Activated B cell treated with CpG ODN at 0.5 μM for 24 hours (primary cell): ENCODE measurements around the gene L3MBTL3. TPM values are rescaled to one million over a fixed set of nuclear protein-coding genes. Genes with fewer than 3 reads are reported as not detected.
A peak's percentile ranks its signal among the peaks of the same experiment; 100 is the strongest.

Experiments used
- ATAC-seq: fragments of 200-7000 bp; cut with Tn5 transposase; one replicate; pipeline ENCODE4 v1.10.0; 2021; ENCODE audit warnings: low read depth, mild to moderate bottlenecking, moderate library complexity
- CTCF ChIA-PET: fragments of 350-600 bp; sonication (Branson Sonifier 250); formaldehyde crosslinking; loops from one replicate; lab custom pipeline; 2021; ENCODE audit warnings: antibody characterized with exemption; lab: Charles Lee
- POLR2A ChIA-PET: fragments of 350-600 bp; sonication (Branson Sonifier 250); formaldehyde crosslinking; loops from one replicate; lab custom pipeline; 2021; ENCODE audit warnings: antibody characterized with exemption; lab: Charles Lee
- DNase-seq: peaks from one replicate; pipeline ENCODE4 v3.0.0; 2022
- H3K27ac Mint-ChIP-seq: one replicate; pipeline ENCODE4 v1.8.0; 2020; ENCODE audit warnings: mixed read lengths
- H3K27me3 Mint-ChIP-seq: one replicate; pipeline ENCODE4 v1.8.0; 2021; ENCODE audit warnings: mixed read lengths
- H3K36me3 Mint-ChIP-seq: one replicate; pipeline ENCODE4 v1.8.0; 2021; ENCODE audit warnings: low read depth, mixed read lengths
- H3K4me1 Mint-ChIP-seq: one replicate; pipeline ENCODE4 v1.8.0; 2021; ENCODE audit warnings: mixed read lengths
- H3K4me3 Mint-ChIP-seq: one replicate; pipeline ENCODE4 v1.8.0; 2020; ENCODE audit warnings: mild to moderate bottlenecking, mixed read lengths
- H3K9me3 Mint-ChIP-seq: one replicate; pipeline ENCODE4 v1.8.0; 2020; ENCODE audit warnings: mixed read lengths
- CTCF ChIP-seq: fragments of 200-600 bp; IDR thresholded peaks from one replicate; pipeline ENCODE4 v1.8.0; 2022; ENCODE audit warnings: antibody characterized with exemption, mild to moderate bottlenecking
- intact Hi-C: fragments of 100-400 bp; cut with micrococcal nuclease; formaldehyde crosslinking; loops from one replicate; pipeline ENCODE4 v1.15.1; 2024
- total RNA-seq: library from RNA; stranded (reverse); gene quantifications from 2 replicates; pipeline ENCODE4 v1.2.3, GENCODE V29; 2022

L3MBTL3 gene
- total RNA-seq, 1 donor from 2014 or later: 30.4 TPM

GRCh38 chr6:130118236-130118635 lies 99.9 kb downstream of the L3MBTL3 start:
- Mint-ChIP-seq H3K27me3 (no peaks in the 10 kb centered on the region), H3K27ac (peak overlapping the region; percentile 67), H3K36me3 (peaks cover 38% of the 10 kb centered on the region), H3K9me3 (peaks cover 2% of the 10 kb centered on the region), H3K4me1 (peaks cover 65% of the 10 kb centered on the region), H3K4me3 (peak overlapping the region; percentile 22)
- CTCF ChIA-PET: no interaction called here
- DNase-seq (no peak), ATAC-seq (peak; percentile 26)
- intact Hi-C loops: loop anchor here (5.0 to 10.0 kb wide), 3 partner anchors 433 to 947 kb away; partner anchors contain the start of gene EPB41L2
- POLR2A ChIA-PET: interaction anchor here (1.6 kb wide), 1 partner anchor 11 kb away, joined by 4 read pairs; no protein-coding TSS in a partner anchor
- no peak for TF ChIP-seq CTCF

- POLR2A ChIA-PET: interaction anchor here (1.6 kb wide), 1 partner anchor 12 kb away, joined by 4 read pairs; no protein-coding TSS in a partner anchor
- H3K4me3 Mint-ChIP-seq: no peak overlapping the region
- ATAC-seq (no peak), DNase-seq (no peak)
- H3K27ac Mint-ChIP-seq: no peak overlapping the region
- CTCF ChIA-PET: no interaction called here
- H3K27me3 Mint-ChIP-seq: no peaks in the 10 kb centered on the region
- intact Hi-C loops: loop anchor here (5.0 to 10.0 kb wide), 3 partner anchors 434 to 946 kb away; partner anchors contain the start of gene EPB41L2
- H3K4me1 Mint-ChIP-seq: peaks cover 56% of the 10 kb centered on the region
- H3K36me3 Mint-ChIP-seq: peaks cover 37% of the 10 kb centered on the region
- no peak for TF ChIP-seq CTCF
- H3K9me3 Mint-ChIP-seq: peaks cover 2% of the 10 kb centered on the region
Measured at GRCh38 chr6:130119211-130119610, 100.8 kb downstream of the L3MBTL3 start.

DNA sequence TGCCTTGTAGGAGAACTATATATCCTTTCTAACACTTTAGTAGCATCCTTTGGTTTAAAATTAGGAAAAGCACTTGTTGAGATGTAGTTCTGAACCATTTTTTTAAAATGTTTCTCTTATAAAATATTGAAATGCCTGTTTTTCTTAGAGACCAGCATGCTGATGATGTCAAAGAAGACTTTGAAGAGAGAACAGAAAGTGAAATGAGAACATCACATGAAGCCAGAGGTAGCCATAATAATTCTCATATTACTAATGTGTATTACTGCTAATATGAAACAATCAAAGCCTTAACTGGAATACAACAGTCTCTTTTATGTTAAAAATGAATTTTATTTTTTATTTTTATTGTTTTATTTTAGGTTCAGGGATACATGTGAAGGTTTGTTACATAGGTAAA lies 102.3 kb downstream of the L3MBTL3 start:
- Mint-ChIP-seq H3K27me3 (no peaks in the 10 kb centered on the region), H3K9me3 (peaks cover 2% of the 10 kb centered on the region), H3K27ac (no peak overlapping the region), H3K4me1 (peaks cover 43% of the 10 kb centered on the region), H3K4me3 (no peak overlapping the region), H3K36me3 (peaks cover 42% of the 10 kb centered on the region)
- intact Hi-C loops: no loop called here
- no peak for DNase-seq
- TF ChIP-seq CTCF: no peak
- ChIA-PET POLR2A (no interaction called here), CTCF (no interaction called here)
- no peak for ATAC-seq

GRCh38 chr6:130122243-130122642 lies 103.9 kb downstream of the L3MBTL3 start:
- no peak for TF ChIP-seq CTCF
- Mint-ChIP-seq H3K27me3 (no peaks in the 10 kb centered on the region), H3K36me3 (peaks cover 49% of the 10 kb centered on the region), H3K27ac (no peak overlapping the region), H3K4me3 (no peak overlapping the region), H3K4me1 (peaks cover 39% of the 10 kb centered on the region), H3K9me3 (no peaks in the 10 kb centered on the region)
- ATAC-seq (no peak), DNase-seq (no peak)
- intact Hi-C loops: no loop called here
- ChIA-PET POLR2A (interaction anchor here (1.2 kb wide), 1 partner anchor 10 kb away, joined by 3 read pairs; no protein-coding TSS in a partner anchor), CTCF (no interaction called here)

GRCh38 chr6:130127195-130127594 lies 108.8 kb downstream of the L3MBTL3 start:
- no peaks in the 10 kb centered on the region for H3K9me3 Mint-ChIP-seq
- intact Hi-C loops: no loop called here
- no peak for ATAC-seq
- no peak overlapping the region for H3K4me3 Mint-ChIP-seq
- no peak overlapping the region for H3K27ac Mint-ChIP-seq
- no peaks in the 10 kb centered on the region for H3K27me3 Mint-ChIP-seq
- peaks cover 59% of the 10 kb centered on the region for H3K36me3 Mint-ChIP-seq
- no peak for TF ChIP-seq CTCF
- H3K4me1 Mint-ChIP-seq: peaks cover 43% of the 10 kb centered on the region
- DNase-seq: no peak
- CTCF ChIA-PET: no interaction called here
- POLR2A ChIA-PET: no interaction called here
